Natural killer cell (primary cell): ENCODE data around the gene OPA1. TPM values are rescaled to one million over a fixed set of nuclear protein-coding genes. Genes with fewer than 3 reads are reported as not detected.

Experiments used
- ATAC-seq, 3 donors: fragments of 150-1000 bp in 2 of 3; fragments of 200-7000 bp in 1 of 3; cut with Tn5 transposase; 1 replicate in 1 of 3; 2 replicates in 2 of 3; pipeline ENCODE4 v1.10.0; 2021; ENCODE audit warnings: mild to moderate bottlenecking in 2 of 3, moderate library complexity in 2 of 3
- DNase-seq, 2 donors: peaks; one replicate each; pipeline versions ENCODE4 v3.0.0 to v3.0.0-alpha.2; 2013 to 2021; ENCODE audit warnings: mixed read lengths in 1 of 2
- H3K27ac ChIP-seq: one replicate; pipeline ENCODE4 v1.5.1; 2013; ENCODE audit warnings: mild to moderate bottlenecking, low read length
- H3K27me3 ChIP-seq: one replicate; pipeline ENCODE4 v1.6.1; 2013; ENCODE audit warnings: low read length; ENCODE audit not compliant: control insufficient read depth, insufficient read depth
- H3K36me3 ChIP-seq: one replicate; pipeline ENCODE4 v1.6.1; 2013; ENCODE audit warnings: low read length; ENCODE audit not compliant: control insufficient read depth, insufficient read depth
- H3K4me1 ChIP-seq: one replicate; pipeline ENCODE4 v1.6.1; 2013; ENCODE audit warnings: low read length; ENCODE audit not compliant: control insufficient read depth, insufficient read depth
- H3K4me3 ChIP-seq: one replicate; pipeline ENCODE4 v1.5.1; 2013; ENCODE audit warnings: low read length
- H3K9me3 ChIP-seq: one replicate; pipeline ENCODE4 v1.6.1; 2013; ENCODE audit warnings: low read length; ENCODE audit not compliant: control insufficient read depth, insufficient read depth
- H3K27ac Mint-ChIP-seq, 2 donors: one replicate each; pipeline ENCODE4 v1.8.0; 2022; ENCODE audit warnings: mild to moderate bottlenecking in 2 of 2, mixed read lengths in 2 of 2, moderate library complexity in 1 of 2
- H3K27me3 Mint-ChIP-seq, 2 donors: one replicate each; pipeline ENCODE4 v1.8.0; 2022; ENCODE audit warnings: low read depth in 2 of 2, mixed read lengths in 2 of 2
- H3K36me3 Mint-ChIP-seq: one replicate; pipeline ENCODE4 v1.8.0; 2022; ENCODE audit warnings: mixed read lengths
- H3K4me1 Mint-ChIP-seq, 2 donors: one replicate each; pipeline ENCODE4 v1.8.0; 2022; ENCODE audit warnings: mixed read lengths in 2 of 2
- H3K4me3 Mint-ChIP-seq: one replicate; pipeline ENCODE4 v1.8.0; 2022; ENCODE audit warnings: mild to moderate bottlenecking, moderate library complexity, mixed read lengths
- H3K9me3 Mint-ChIP-seq, 2 donors: one replicate each; pipeline ENCODE4 v1.8.0; 2022; ENCODE audit warnings: mixed read lengths in 2 of 2
- CTCF ChIP-seq: fragments of 200-600 bp; IDR thresholded peaks from one replicate; pipeline ENCODE4 v1.8.0; 2022; ENCODE audit warnings: antibody characterized with exemption
- WGBS: methylation state at CpG from one replicate; pipeline ENCODE4 v1.1.7; 2013; ENCODE audit warnings: missing lambda C conversion rate; ENCODE audit not compliant: insufficient coverage; 5-methylcytosine and 5-hydroxymethylcytosine counted together
- intact Hi-C: fragments of 100-400 bp; cut with micrococcal nuclease; formaldehyde crosslinking; loops from one replicate; pipeline ENCODE4 v1.14.2; 2022
- total RNA-seq, 4 donors: library from RNA; stranded (reverse); fragments of 120-200 nt in 1 of 4; gene quantifications; one replicate each; pipeline versions ENCODE4 v1.2.3 to v1.2.4, GENCODE V29; 2013 to 2022

The OPA1 gene
- total RNA-seq, 3 donors from 2014 or later (not counting 1 experiment from before 2014, with no cell fraction given), result 52.6 to 72.0 (median 57.5) TPM

GRCh38 chr3:193560870-193561269, 32.1 kb upstream of the OPA1 start:
- Mint-ChIP-seq H3K27ac (no peak overlapping the region), H3K27me3 (no peaks in the 10 kb centered on the region), H3K9me3 (no peaks in the 10 kb centered on the region), H3K4me1 (no peaks in the 10 kb centered on the region), H3K4me3 (no peak overlapping the region), H3K36me3 (no peaks in the 10 kb centered on the region)
- 92% methylated on average over 4 of the region's 4 CpGs for WGBS
- no peak overlapping the region for H3K4me3 ChIP-seq
- DNase-seq (no peak), ATAC-seq (no peak)
- intact Hi-C loops, result no loop called here
- H3K27ac ChIP-seq, result no peak overlapping the region
- TF ChIP-seq CTCF, result no peak
- H3K36me3 ChIP-seq, result no peaks in the 10 kb centered on the region
- no peaks in the 10 kb centered on the region for H3K27me3 ChIP-seq
- no peaks in the 10 kb centered on the region for H3K9me3 ChIP-seq
- no peaks in the 10 kb centered on the region for H3K4me1 ChIP-seq

- Mint-ChIP-seq H3K9me3 (no peaks in the 10 kb centered on the region), H3K4me1 (no peaks in the 10 kb centered on the region), H3K36me3 (no peaks in the 10 kb centered on the region), H3K27me3 (peaks cover 0 to 3% of the 10 kb centered on the region in 2 donors), H3K27ac (no peak overlapping the region), H3K4me3 (no peak overlapping the region)
- Histone ChIP-seq H3K27ac (no peak overlapping the region), H3K27me3 (no peaks in the 10 kb centered on the region), H3K9me3 (no peaks in the 10 kb centered on the region), H3K36me3 (no peaks in the 10 kb centered on the region), H3K4me3 (no peak overlapping the region), H3K4me1 (no peaks in the 10 kb centered on the region)
- TF ChIP-seq CTCF, result no peak
- intact Hi-C loops, result no loop called here
- ATAC-seq, result no peak
- WGBS, result 100% methylated on average over 1 of the region's 3 CpGs
- no peak for DNase-seq
Measured at GRCh38 chr3:193563426-193563825, 29.6 kb upstream of the OPA1 start.

- no peaks in the 10 kb centered on the region for H3K36me3 ChIP-seq
- H3K4me1 ChIP-seq, result no peaks in the 10 kb centered on the region
- no peaks in the 10 kb centered on the region for H3K4me1 Mint-ChIP-seq
- intact Hi-C loops, result no loop called here
- no peaks in the 10 kb centered on the region for H3K36me3 Mint-ChIP-seq
- ATAC-seq (no peak), DNase-seq (no peak)
- no peak overlapping the region for H3K4me3 ChIP-seq
- H3K27me3 Mint-ChIP-seq, result peaks cover 0 to 3% of the 10 kb centered on the region in 2 donors
- 88% methylated on average over 1 of the region's 1 CpG for WGBS
- no peak overlapping the region for H3K4me3 Mint-ChIP-seq
- no peak overlapping the region for H3K27ac ChIP-seq
- peaks cover 1% of the 10 kb centered on the region for H3K27me3 ChIP-seq
- H3K9me3 Mint-ChIP-seq, result no peaks in the 10 kb centered on the region
- no peaks in the 10 kb centered on the region for H3K9me3 ChIP-seq
- no peak overlapping the region for H3K27ac Mint-ChIP-seq
- no peak for TF ChIP-seq CTCF
Measured at GRCh38 chr3:193564012-193564411, 29.0 kb upstream of the OPA1 start.

- Histone ChIP-seq H3K27me3 (peaks cover 2% of the 10 kb centered on the region), H3K4me3 (no peak overlapping the region), H3K36me3 (no peaks in the 10 kb centered on the region), H3K27ac (no peak overlapping the region), H3K4me1 (no peaks in the 10 kb centered on the region), H3K9me3 (no peaks in the 10 kb centered on the region)
- 87% methylated on average over 2 of the region's 2 CpGs for WGBS
- Mint-ChIP-seq H3K27me3 (peaks cover 0 to 3% of the 10 kb centered on the region in 2 donors), H3K9me3 (no peaks in the 10 kb centered on the region), H3K4me3 (no peak overlapping the region), H3K36me3 (no peaks in the 10 kb centered on the region), H3K27ac (no peak overlapping the region), H3K4me1 (peaks cover 0 to 4% of the 10 kb centered on the region in 2 donors)
- no peak for ATAC-seq
- intact Hi-C loops, result no loop called here
- no peak for TF ChIP-seq CTCF
- DNase-seq, result no peak
Measured at GRCh38 chr3:193569119-193569518, 23.9 kb upstream of the OPA1 start.
